HepG2 (cell line): ENCODE results near the gene AP2B1. TPM values are rescaled to one million over a fixed set of nuclear protein-coding genes. Genes with fewer than 3 reads are reported as not detected.

Source experiments
- AHR ChIP-seq: IDR thresholded peaks from 2 replicates; pipeline ENCODE4 v1.6.1; 2018; ENCODE audit warnings: missing genetic modification reagents, missing compliant biosample characterization
- ATF6 ChIP-seq: sonication (generic); formaldehyde crosslinking; conservative IDR thresholded peaks from 2 replicates; pipeline ENCODE4 v1.4.0; 2020; ENCODE audit warnings: missing genetic modification reagents
- ATM ChIP-seq: fragments of 450-650 bp; IDR thresholded peaks from 2 replicates; pipeline ENCODE4 v1.7.1; 2017; ENCODE audit warnings: mild to moderate bottlenecking, borderline replicate concordance
- CENPT ChIP-seq: sonication (generic); formaldehyde crosslinking; IDR thresholded peaks from 2 replicates; pipeline ENCODE4 v1.8.0; 2022; ENCODE audit warnings: low read depth, mild to moderate bottlenecking, moderate library complexity, missing genetic modification reagents
- DNMT3B ChIP-seq: conservative IDR thresholded peaks from 2 replicates; pipeline ENCODE4 v1.6.1; 2016; ENCODE audit warnings: missing biosample characterization, control low read depth
- HNF4A ChIP-seq: sonication (generic); formaldehyde crosslinking; IDR thresholded peaks from 2 replicates; pipeline ENCODE4 v1.4.0; 2020; ENCODE audit warnings: missing genetic modification reagents
- HOMEZ ChIP-seq: IDR thresholded peaks from 2 replicates; pipeline ENCODE4 v1.6.1; 2016; ENCODE audit warnings: low read depth
- IKZF1 ChIP-seq: fragments of 450-650 bp; IDR thresholded peaks from 2 replicates; pipeline ENCODE4 v1.7.1; 2016
- IRF1 ChIP-seq: sonication (generic); formaldehyde crosslinking; IDR thresholded peaks from 2 replicates; pipeline ENCODE4 v1.4.0; 2020; ENCODE audit warnings: low read depth, mild to moderate bottlenecking, missing genetic modification reagents
- KDM6A ChIP-seq: IDR thresholded peaks from 2 replicates; pipeline ENCODE4 v1.6.1; 2016; ENCODE audit warnings: low read depth
- MTA1 ChIP-seq: sonication (generic); formaldehyde crosslinking; IDR thresholded peaks from 2 replicates; pipeline ENCODE4 v1.4.0; 2020; ENCODE audit warnings: missing genetic modification reagents, mild to moderate bottlenecking, borderline replicate concordance
- MYC ChIP-seq: sonication (generic); formaldehyde crosslinking; IDR thresholded peaks from 2 replicates; pipeline ENCODE4 v1.9.0; 2021; ENCODE audit warnings: missing genetic modification reagents, borderline replicate concordance
- POLR2AphosphoS5 ChIP-seq: IDR thresholded peaks from 2 replicates; pipeline ENCODE4 v1.6.1; 2012; ENCODE audit warnings: low read depth, low read length
- SMYD3 ChIP-seq: sonication (generic); formaldehyde crosslinking; IDR thresholded peaks from 2 replicates; pipeline ENCODE4 v1.8.1; 2023; ENCODE audit warnings: mild to moderate bottlenecking, missing genetic modification reagents
- SRY ChIP-seq: sonication (generic); formaldehyde crosslinking; IDR thresholded peaks from 2 replicates; pipeline ENCODE4 v1.8.0; 2022; ENCODE audit warnings: mild to moderate bottlenecking, missing genetic modification reagents
- STAT5B ChIP-seq: sonication (generic); formaldehyde crosslinking; IDR thresholded peaks from 2 replicates; pipeline ENCODE4 v1.4.0; 2020; ENCODE audit warnings: missing genetic modification reagents
- TARDBP ChIP-seq: sonication (generic); formaldehyde crosslinking; IDR thresholded peaks from 2 replicates; pipeline ENCODE4 v1.8.0; 2022; ENCODE audit warnings: mild to moderate bottlenecking, missing genetic modification reagents
- TRAFD1 ChIP-seq: sonication (generic); formaldehyde crosslinking; IDR thresholded peaks from 2 replicates; pipeline ENCODE4 v1.5.1; 2020; ENCODE audit warnings: missing genetic modification reagents, mild to moderate bottlenecking, borderline replicate concordance
- ZNF253 ChIP-seq: sonication (generic); formaldehyde crosslinking; IDR thresholded peaks from 2 replicates; pipeline ENCODE4 v1.8.0; 2022; ENCODE audit warnings: mild to moderate bottlenecking, missing genetic modification reagents, borderline replicate concordance
- ZNF296 ChIP-seq: sonication (generic); formaldehyde crosslinking; conservative IDR thresholded peaks from 2 replicates; pipeline ENCODE4 v1.5.0; 2020; ENCODE audit warnings: mild to moderate bottlenecking, missing genetic modification reagents
- ZNF558 ChIP-seq: sonication (generic); formaldehyde crosslinking; IDR thresholded peaks from 2 replicates; pipeline ENCODE4 v1.9.0; 2022; ENCODE audit warnings: mild to moderate bottlenecking, missing genetic modification reagents, borderline replicate concordance
- ZNF567 ChIP-seq: sonication (generic); formaldehyde crosslinking; IDR thresholded peaks from 2 replicates; pipeline ENCODE4 v1.8.1; 2023; ENCODE audit warnings: mild to moderate bottlenecking, missing genetic modification reagents, borderline replicate concordance
- ZNF703 ChIP-seq: sonication (generic); formaldehyde crosslinking; IDR thresholded peaks from 2 replicates; pipeline ENCODE4 v1.5.1; 2020; ENCODE audit warnings: missing genetic modification reagents, mild to moderate bottlenecking, moderate library complexity, borderline replicate concordance
- ZSCAN20 ChIP-seq: sonication (generic); formaldehyde crosslinking; IDR thresholded peaks from 2 replicates; pipeline ENCODE4 v1.4.0; 2020; ENCODE audit warnings: missing genetic modification reagents, mild to moderate bottlenecking, borderline replicate concordance
- ZSCAN9 ChIP-seq: IDR thresholded peaks from 2 replicates; pipeline ENCODE4 v1.6.1; 2016; ENCODE audit warnings: borderline replicate concordance
- polyA plus RNA-seq, 8 experiments: library from polyadenylated mRNA; depleted of rRNA in 3 of 8; stranded (reverse) in 7 of 8; unstranded in 1 of 8; fragments of >200 nt; fragmentation: Illumina TruSeq in 4 of 8; extraction: Trizol in 4 of 8; gene quantifications; 2 replicates each; pipeline versions ENCODE4 v1.2.1 to v1.2.3, GENCODE V29; 2011 to 2016; ENCODE audit warnings: low read depth in 4 of 8, missing spikeins in 1 of 8, mixed read lengths in 1 of 8; ENCODE audit not compliant: insufficient read depth in 1 of 8
- total RNA-seq, 5 experiments: library from RNA; depleted of rRNA; stranded (reverse); fragments of >200 nt; fragmentation: Illumina TruSeq; extraction: Trizol; gene quantifications; 2 replicates each; pipeline ENCODE4 v1.2.3, GENCODE V29; 2016; ENCODE audit warnings: low read depth in 1 of 5

AP2B1 gene
- total and polyA plus RNA-seq, 2 of the 13 experiments (the other 11 are each of a cell fraction or from before 2014, with no cell fraction given), result 23.8 to 71.3 TPM

- TF ChIP-seq ATF6, result no peak
- TF ChIP-seq SRY (CRISPR knock-in tag), result peak; percentile 86; the same call in 1 of the 2 replicates
- peak; percentile 68; the same call in 1 of the 2 replicates for TF ChIP-seq STAT5B (CRISPR knock-in tag)
- TF ChIP-seq IKZF1, result no peak
- peak; percentile 74; the same call in 1 of the 2 replicates for TF ChIP-seq MYC (CRISPR knock-in tag)
- TF ChIP-seq DNMT3B, result no peak
- TF ChIP-seq KDM6A (CRISPR knock-in tag), result no peak
- TF ChIP-seq ZNF567 (CRISPR knock-in tag), result 0 out of 2 replicates have a peak, but pooled peaks have one; percentile 41
- no peak for TF ChIP-seq IRF1
- TF ChIP-seq ZSCAN9 (CRISPR knock-in tag), result peak; percentile 86
- TF ChIP-seq HOMEZ (CRISPR knock-in tag), result peak; percentile 33; the same call in 1 of the 2 replicates
- TF ChIP-seq TRAFD1, result no peak
- TF ChIP-seq CENPT (CRISPR knock-in tag), result no peak
- peak; percentile 83 for TF ChIP-seq TARDBP (CRISPR knock-in tag)
- no peak for TF ChIP-seq SMYD3 (CRISPR knock-in tag)
- TF ChIP-seq ZSCAN20 (CRISPR knock-in tag), result no peak
- peak; percentile 36; the same call in 1 of the 2 replicates for TF ChIP-seq MTA1 (CRISPR knock-in tag)
- no peak for TF ChIP-seq HNF4A
- no peak for TF ChIP-seq ZNF558 (CRISPR knock-in tag)
- TF ChIP-seq ZNF296, result no peak
- peak; percentile 62; the same call in 1 of the 2 replicates for TF ChIP-seq ZNF703 (CRISPR knock-in tag)
- no peak for TF ChIP-seq ZNF253 (CRISPR knock-in tag)
- TF ChIP-seq ATM, result no peak
- TF ChIP-seq AHR (CRISPR knock-in tag), result peak; percentile 87; the same call in 1 of the 2 replicates
- peak; percentile 68 for TF ChIP-seq POLR2AphosphoS5
These were observed at the start of gene AP2B1 (continued) for GRCh38 chr17:35587074-35587961.
